ENCODE measurements around the gene FRMD8. TPM values are rescaled to one million over a fixed set of nuclear protein-coding genes. Genes with fewer than 3 reads are reported as not detected.

The FRMD8 gene
- total and polyA plus RNA-seq, 2 experiments from 2014 or later = 32.6 to 64.6 TPM

- peak in 1 of 2 donors; percentile 38 for DNase-seq (ENCODE audit: low read depth in 1 of 2, low spot score in 1 of 2)
- H3K4me1 ChIP-seq (ENCODE audit: low read depth) = no peaks in the 10 kb centered on the region
- no peaks in the 10 kb centered on the region for H3K27me3 ChIP-seq
- TF ChIP-seq, protein P1, sequence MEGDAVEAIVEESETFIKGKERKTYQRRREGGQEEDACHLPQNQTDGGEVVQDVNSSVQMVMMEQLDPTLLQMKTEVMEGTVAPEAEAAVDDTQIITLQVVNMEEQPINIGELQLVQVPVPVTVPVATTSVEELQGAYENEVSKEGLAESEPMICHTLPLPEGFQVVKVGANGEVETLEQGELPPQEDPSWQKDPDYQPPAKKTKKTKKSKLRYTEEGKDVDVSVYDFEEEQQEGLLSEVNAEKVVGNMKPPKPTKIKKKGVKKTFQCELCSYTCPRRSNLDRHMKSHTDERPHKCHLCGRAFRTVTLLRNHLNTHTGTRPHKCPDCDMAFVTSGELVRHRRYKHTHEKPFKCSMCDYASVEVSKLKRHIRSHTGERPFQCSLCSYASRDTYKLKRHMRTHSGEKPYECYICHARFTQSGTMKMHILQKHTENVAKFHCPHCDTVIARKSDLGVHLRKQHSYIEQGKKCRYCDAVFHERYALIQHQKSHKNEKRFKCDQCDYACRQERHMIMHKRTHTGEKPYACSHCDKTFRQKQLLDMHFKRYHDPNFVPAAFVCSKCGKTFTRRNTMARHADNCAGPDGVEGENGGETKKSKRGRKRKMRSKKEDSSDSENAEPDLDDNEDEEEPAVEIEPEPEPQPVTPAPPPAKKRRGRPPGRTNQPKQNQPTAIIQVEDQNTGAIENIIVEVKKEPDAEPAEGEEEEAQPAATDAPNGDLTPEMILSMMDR (IDR thresholded peaks at IDR 0.05; ENCODE audit: low read depth, low read length) = no peak
- H3K27ac ChIP-seq = no peak overlapping the region
- H3K36me3 ChIP-seq = no peaks in the 10 kb centered on the region
- H3K4me3 ChIP-seq = no peak overlapping the region
- H3K9me3 ChIP-seq (ENCODE audit: low read depth) = no peaks in the 10 kb centered on the region
Measured at GRCh38 chr11:65442842-65443331, 56.5 kb downstream of the FRMD8 start.

DNA sequence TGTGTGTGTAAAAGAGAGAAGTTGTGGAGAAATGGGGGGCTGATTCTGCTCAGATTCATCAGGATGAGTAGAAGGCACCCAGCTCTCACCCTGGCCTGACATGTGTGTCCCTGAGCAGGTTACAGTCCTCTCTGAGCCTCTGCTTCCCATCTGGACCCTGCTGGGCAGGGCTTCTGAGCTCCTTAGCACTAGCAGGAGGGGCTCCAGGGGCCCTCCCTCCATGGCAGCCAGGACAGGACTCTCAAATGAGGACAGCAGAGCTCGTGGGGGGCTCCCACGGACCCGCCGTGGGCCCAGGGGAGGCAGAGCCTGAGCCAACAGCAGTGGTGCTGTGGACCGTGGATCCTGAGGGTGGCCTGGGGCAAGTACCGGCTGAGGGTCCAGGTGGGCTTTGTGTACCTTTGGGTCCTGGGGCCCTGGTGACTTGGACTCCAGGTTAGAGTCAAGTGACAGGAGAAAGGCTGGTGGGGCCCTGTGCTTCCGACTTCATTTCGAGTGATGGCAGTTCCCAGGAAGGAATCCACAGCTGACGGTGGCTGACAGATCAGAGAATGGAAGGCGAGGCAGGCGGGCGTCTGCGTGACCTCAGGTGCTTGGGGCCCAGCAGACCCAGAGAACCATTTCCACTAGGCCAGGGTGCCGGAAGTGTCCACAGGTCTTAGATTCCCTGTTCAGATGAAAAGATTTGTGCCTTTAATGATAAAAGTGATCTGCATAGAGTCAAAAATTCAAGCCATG lies 58.0 kb downstream of the FRMD8 start:
- H3K9me3 ChIP-seq (ENCODE audit: low read depth) = no peaks in the 10 kb centered on the region
- no peaks in the 10 kb centered on the region for H3K36me3 ChIP-seq
- no peaks in the 10 kb centered on the region for H3K4me1 ChIP-seq (ENCODE audit: low read depth)
- H3K27me3 ChIP-seq = no peaks in the 10 kb centered on the region
- DNase-seq (ENCODE audit: low read depth in 1 of 2, low spot score in 1 of 2) = peak in 1 of 2 donors; percentile 41
- peak overlapping the region; percentile 35 for H3K27ac ChIP-seq
- no peak overlapping the region for H3K4me3 ChIP-seq
- TF ChIP-seq, protein P1 (IDR thresholded peaks at IDR 0.05; ENCODE audit: low read depth, low read length) = no peak

DNA sequence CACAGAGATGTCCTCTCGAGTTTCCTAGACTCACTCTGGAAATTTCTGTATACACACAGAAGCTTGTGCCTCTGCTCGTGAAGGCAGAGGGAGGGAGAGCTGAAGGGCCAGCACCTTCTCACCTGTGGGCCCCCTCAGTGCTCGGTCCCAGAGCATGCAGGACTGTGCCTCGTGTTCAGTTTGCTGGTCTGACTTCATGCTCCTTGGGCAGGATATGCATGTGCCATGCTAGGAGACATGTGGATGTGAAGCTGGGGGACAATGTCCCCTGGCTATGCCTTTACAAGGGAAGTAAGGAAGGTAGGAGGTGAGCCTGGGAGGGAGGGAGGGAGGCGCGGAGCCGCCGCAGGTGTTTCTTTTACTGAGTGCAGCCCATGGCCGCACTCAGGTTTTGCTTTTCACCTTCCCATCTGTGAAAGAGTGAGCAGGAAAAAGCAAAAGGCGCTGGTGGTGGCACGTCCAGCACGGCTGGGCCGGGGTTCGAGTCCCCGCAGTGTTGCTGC lies 58.7 kb downstream of the FRMD8 start:
- Histone ChIP-seq H3K27me3 (no peaks in the 10 kb centered on the region), H3K9me3 (ENCODE audit: low read depth) (no peaks in the 10 kb centered on the region), H3K4me3 (no peak overlapping the region), H3K4me1 (ENCODE audit: low read depth) (no peaks in the 10 kb centered on the region), H3K36me3 (no peaks in the 10 kb centered on the region), H3K27ac (peak overlapping the region; percentile 35)
- TF ChIP-seq, protein P1 (IDR thresholded peaks at IDR 0.05; ENCODE audit: low read depth, low read length) = no peak
- peak in 1 of 2 donors; percentile 43 for DNase-seq (ENCODE audit: low read depth in 1 of 2, low spot score in 1 of 2)

DNA sequence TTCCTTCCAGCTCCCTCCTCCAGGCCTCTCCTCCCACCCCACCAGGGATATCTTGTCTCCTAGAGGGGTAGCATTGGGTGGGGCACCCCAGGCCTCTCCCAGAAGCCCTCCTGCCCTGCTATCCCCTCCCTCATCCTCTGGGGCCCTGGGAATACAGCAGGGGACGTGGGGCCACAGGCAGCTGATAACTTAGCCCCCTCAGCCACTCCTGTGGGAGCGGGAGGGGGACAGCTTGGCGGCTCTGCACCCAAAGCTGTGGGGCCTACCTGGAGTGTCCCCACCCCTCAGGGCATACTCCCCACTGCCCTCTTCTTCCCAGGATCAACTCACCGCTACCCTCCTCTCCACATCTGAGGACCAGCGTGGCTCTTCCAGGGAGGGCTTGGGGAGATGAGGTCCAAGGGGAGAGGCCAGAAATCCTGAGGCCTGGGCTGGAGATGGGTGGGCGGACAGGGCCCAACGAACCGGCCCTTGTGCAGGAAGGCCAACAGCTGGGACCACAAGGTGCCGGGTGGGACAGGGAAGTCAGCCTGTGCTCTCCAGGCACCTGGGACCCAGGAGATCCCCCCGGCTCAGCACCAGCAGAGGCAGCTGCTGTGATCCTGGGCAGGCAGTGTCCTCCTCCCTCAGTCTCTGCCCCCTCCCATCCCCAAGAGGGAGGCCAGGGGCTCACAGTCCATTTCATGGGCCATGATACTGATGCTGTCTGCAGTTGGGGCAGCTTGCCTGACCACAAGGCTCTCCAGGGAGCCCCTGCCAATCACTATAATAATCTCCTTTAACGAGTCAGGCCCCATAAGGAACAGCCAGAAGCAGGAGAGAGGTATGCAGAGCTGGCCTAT lies 59.4 kb downstream of the FRMD8 start:
- H3K27ac ChIP-seq = no peak overlapping the region

More for the DNA sequence above, 59.4 kb downstream of the FRMD8 start:
- Histone ChIP-seq H3K27me3 (no peaks in the 10 kb centered on the region), H3K36me3 (no peaks in the 10 kb centered on the region), H3K4me3 (no peak overlapping the region), H3K4me1 (ENCODE audit: low read depth) (no peaks in the 10 kb centered on the region), H3K9me3 (ENCODE audit: low read depth) (no peaks in the 10 kb centered on the region)
- peak in 1 of 2 donors; percentile 77 for DNase-seq (ENCODE audit: low read depth in 1 of 2, low spot score in 1 of 2)
- TF ChIP-seq, protein P1 (IDR thresholded peaks at IDR 0.05; ENCODE audit: low read depth, low read length) = no peak

Data from cardiac muscle cell (in vitro differentiated cells and primary cell).